Heart right ventricle (tissue), 16 donors: Measurements from ENCODE around the gene C5orf58. TPM values are rescaled to one million over a fixed set of nuclear protein-coding genes. Genes with fewer than 3 reads are reported as not detected.

Source experiments
- ATAC-seq, 8 donors: fragments of 200-7000 bp; cut with Tn5 transposase; one replicate each; pipeline ENCODE4 v1.9.1; 2020; ENCODE audit warnings: mild to moderate bottlenecking in 8 of 8, moderate library complexity in 8 of 8, moderate number of reproducible peaks in 1 of 8
- DNase-seq, 2 donors: peaks; one replicate each; pipeline ENCODE4 v3.0.0-alpha.2; 2020
- H3K27ac ChIP-seq, 10 donors: fragments of 200-600 bp; sonication (generic) in 2 of 10; one replicate each; pipeline versions ENCODE4 v1.5.0 to v1.8.0; 2020 to 2022; ENCODE audit warnings: mild to moderate bottlenecking in 3 of 10
- H3K27me3 ChIP-seq, 7 donors: fragments of 200-600 bp; one replicate each; pipeline ENCODE4 v1.8.0; 2021 to 2022; ENCODE audit warnings: mild to moderate bottlenecking in 2 of 7
- H3K36me3 ChIP-seq, 9 donors: fragments of 200-600 bp; sonication (generic) in 1 of 9; one replicate each; pipeline versions ENCODE4 v1.5.0 to v1.8.0; 2020 to 2022; ENCODE audit warnings: mild to moderate bottlenecking in 2 of 9
- H3K4me1 ChIP-seq, 9 donors: fragments of 200-600 bp; sonication (generic) in 1 of 9; one replicate each; pipeline versions ENCODE4 v1.5.0 to v1.8.0; 2020 to 2022; ENCODE audit warnings: mild to moderate bottlenecking in 4 of 9
- H3K4me3 ChIP-seq, 10 donors: fragments of 200-600 bp; sonication (generic) in 2 of 10; one replicate each; pipeline versions ENCODE4 v1.5.0 to v1.8.0; 2020 to 2022; ENCODE audit warnings: mild to moderate bottlenecking in 7 of 10, moderate library complexity in 2 of 10
- H3K9me3 ChIP-seq, 11 donors: fragments of 200-600 bp in 10 of 11; sonication (generic) in 2 of 11; one replicate each; pipeline versions ENCODE4 v1.5.0 to v1.8.0; 2013 to 2022; ENCODE audit warnings: mild to moderate bottlenecking in 2 of 11, control low read depth in 1 of 11, moderate library complexity in 1 of 11
- CTCF ChIP-seq, 9 donors: fragments of 200-600 bp; sonication (generic) in 2 of 9; IDR thresholded peaks; one replicate each; pipeline versions ENCODE4 v1.5.0 to v1.8.0; 2021 to 2022; ENCODE audit warnings: antibody characterized with exemption in 9 of 9, mild to moderate bottlenecking in 5 of 9, moderate library complexity in 1 of 9
- WGBS, 2 donors: extraction: QIAGEN DNeasy Blood & Tissue Kit; methylation state at CpG; one replicate each; pipeline ENCODE4 v1.1.7; 2013; ENCODE audit warnings: inconsistent platforms in 1 of 2; 5-methylcytosine and 5-hydroxymethylcytosine counted together
- intact Hi-C, 10 donors: fragments of 100-400 bp; cut with DNase I; formaldehyde crosslinking; loops; one replicate each; pipeline versions ENCODE4 v1.11.1 to v1.14.2; 2022
- polyA plus RNA-seq, 2 donors: library from polyadenylated mRNA; stranded (reverse); fragments of 200-250 nt; gene quantifications; one replicate each; pipeline ENCODE4 v1.2.3, GENCODE V29; 2013
- total RNA-seq, 10 donors: library from RNA; stranded (reverse); fragmentation: NEBNext Ultra II Directional in 3 of 10; extraction: Animal tissue kit (Norgen Biotek cat#: 25700) in 3 of 10; gene quantifications; one replicate each; pipeline versions ENCODE4 v1.2.1 to v1.2.4, GENCODE V29; 2021 to 2023
- donor health status: Arrhythmogenic right ventricular cardiomyopathy.
- donor health status: ischemic (EF 13 %, LVEDD 7.1; RV severe dilation, severe dysfunction).
- donor health status: healthy with polysubstance abuse.
- donor health status: DM: no; HTN: yes; CAD: no.
- donor health status: DM: no; HTN: no; CAD: no.
- donor health status: ischemic (EF 25% LVEDD 6.9; RV normal size, moderate dysfunction).
- donor health status: ischemic (EF 25% LVEDD 5.7; RV mildly dilated, moderate dysfunction).
- donor health status: healthy.
- donor health status: DM: yes; HTN: yes; CAD: no.
- donor health status: Ischemic cardiomyopathy.
- donor health status: ischemic (EF 35%, LVEDD 5.7; RV mildly dilated, moderate dysfunction).
- donor health status: nonischemic (EF 11% LVEDD 7.7; RV severe dilation, severe dysfunction).
- donor health status: DM: yes; HTN: yes; CAD: no.
- donor health status: PGD.
- donor health status: ischemic (EF 29% LVEDD 5.4; RV normal size, mild dysfunction).
- donor health status: nonischemic (EF 23%, LVEDD 6.1; RV moderate dilation, normal function).

C5orf58 gene
- total and polyA plus RNA-seq, 12 donors: 0.56 to 1.1 TPM; not detected in 10

GRCh38 chr5:170273968-170274710 is 41.4 kb downstream of the C5orf58 start:
- no peaks in the 10 kb centered on the region for H3K27me3 ChIP-seq
- no peaks in the 10 kb centered on the region for H3K9me3 ChIP-seq
- intact Hi-C loops: loop anchor here in 1 of 10 donors (2.0 kb wide), 1 partner anchor 147 kb away; no protein-coding TSS in a partner anchor
- DNase-seq (no peak), ATAC-seq (peak in 3 of 8 donors; percentile 26 to 45 (median 42))
- H3K4me3 ChIP-seq: no peak overlapping the region
- H3K36me3 ChIP-seq: peaks cover 0 to 79% (median 0%) of the 10 kb centered on the region in 9 donors
- 68 to 74% methylated on average over 8 of the region's 8 CpGs for WGBS, 2 donors
- H3K4me1 ChIP-seq: peaks cover 0 to 97% (median 7%) of the 10 kb centered on the region in 9 donors
- H3K27ac ChIP-seq: peak overlapping the region in 1 of 10 donors; percentile 88
- peak in 7 of 9 donors; percentile 17 to 69 (median 34) for TF ChIP-seq CTCF (IDR thresholded peaks at IDR 0.05)

- intact Hi-C loops: loop anchor here in 2 of 10 donors (2.0 to 5.0 kb wide), 3 partner anchors 62 to 145 kb away; no protein-coding TSS in a partner anchor
- no peak overlapping the region for H3K4me3 ChIP-seq
- no peaks in the 10 kb centered on the region for H3K9me3 ChIP-seq
- H3K27me3 ChIP-seq: no peaks in the 10 kb centered on the region
- ATAC-seq (no peak), DNase-seq (no peak)
- H3K4me1 ChIP-seq: peaks cover 0 to 97% (median 18%) of the 10 kb centered on the region in 9 donors
- no peak for TF ChIP-seq CTCF (IDR thresholded peaks at IDR 0.05)
- H3K27ac ChIP-seq: peak overlapping the region in 1 of 10 donors; percentile 78
- peaks cover 0 to 77% (median 0%) of the 10 kb centered on the region in 9 donors for H3K36me3 ChIP-seq
- WGBS, 2 donors: 80 to 81% methylated on average over 8 of the region's 8 CpGs
Observed at GRCh38 chr5:170275376-170275994, 42.7 kb downstream of the C5orf58 start.

- 90 to 97% methylated on average over 2 of the region's 2 CpGs for WGBS, 2 donors
- TF ChIP-seq CTCF (IDR thresholded peaks at IDR 0.05): no peak
Observed at GRCh38 chr5:170276140-170276539, 43.4 kb downstream of the C5orf58 start.

GRCh38 chr5:170277867-170278281 is 45.1 kb downstream of the C5orf58 start:
- Histone ChIP-seq H3K27me3 (no peaks in the 10 kb centered on the region), H3K4me1 (peaks cover 0 to 97% (median 20%) of the 10 kb centered on the region in 9 donors), H3K36me3 (peaks cover 0 to 74% (median 0%) of the 10 kb centered on the region in 9 donors), H3K9me3 (no peaks in the 10 kb centered on the region), H3K4me3 (no peak overlapping the region), H3K27ac (peak overlapping the region in 1 of 10 donors; percentile 78)
- ATAC-seq (no peak), DNase-seq (no peak)
- intact Hi-C loops: loop anchor here in 2 of 10 donors (5.0 kb wide), 2 partner anchors 59 to 69 kb away; no protein-coding TSS in a partner anchor
- WGBS, 2 donors: 81 to 85% methylated on average over 6 of the region's 6 CpGs
- TF ChIP-seq CTCF (IDR thresholded peaks at IDR 0.05): no peak

More at GRCh38 chr5:170276140-170276539, 43.4 kb downstream of the C5orf58 start:
- H3K9me3 ChIP-seq: no peaks in the 10 kb centered on the region
- peak overlapping the region in 1 of 10 donors; percentile 78 for H3K27ac ChIP-seq
- DNase-seq (no peak), ATAC-seq (no peak)
- no peaks in the 10 kb centered on the region for H3K27me3 ChIP-seq
- H3K4me3 ChIP-seq: no peak overlapping the region
- H3K4me1 ChIP-seq: peaks cover 0 to 97% (median 20%) of the 10 kb centered on the region in 9 donors
- H3K36me3 ChIP-seq: peaks cover 0 to 76% (median 0%) of the 10 kb centered on the region in 9 donors
- intact Hi-C loops: loop anchor here in 2 of 10 donors (5.0 kb wide), 2 partner anchors 61 to 71 kb away; no protein-coding TSS in a partner anchor
